ENCODE measurements around the gene GNPTAB. TPM values are rescaled to one million over a fixed set of nuclear protein-coding genes. Genes with fewer than 3 reads are reported as not detected.

The GNPTAB gene
- total and polyA plus RNA-seq, 2 of the 13 experiments (the other 11 are each of a cell fraction or from before 2014, with no cell fraction given): 13.6 to 19.4 TPM

GRCh38 chr12:101876861-101877805 is 46.4 kb upstream of the GNPTAB start, which contains the start of gene DRAM1 (continued):
- TF ChIP-seq ZNF746 (CRISPR knock-in tag; IDR thresholded peaks at IDR 0.05) (peak; percentile 97), ZNF749 (CRISPR knock-in tag; IDR thresholded peaks at IDR 0.05; ENCODE audit: borderline replicate concordance) (peak; percentile 49; the same call in 1 of the 2 replicates), DMAP1 (CRISPR knock-in tag; IDR thresholded peaks at IDR 0.05) (peak; percentile 87; the same call in 1 of the 2 replicates), ZNF256 (CRISPR knock-in tag; conservative IDR thresholded peaks at IDR 0.05) (no peak), CCAR2 (optimal IDR thresholded peaks at IDR 0.05; ENCODE audit: low read depth, low read length) (no peak), ZNF598 (CRISPR knock-in tag; IDR thresholded peaks at IDR 0.05; ENCODE audit: borderline replicate concordance) (no peak), ZNF709 (CRISPR knock-in tag; IDR thresholded peaks at IDR 0.05) (peak; percentile 61; the same call in 1 of the 2 replicates), NR3C1 (CRISPR knock-in tag; IDR thresholded peaks at IDR 0.05) (no peak), HNF1B (CRISPR knock-in tag; IDR thresholded peaks at IDR 0.05) (peak; percentile 69; the same call in 1 of the 2 replicates), NFYC (CRISPR knock-in tag; IDR thresholded peaks at IDR 0.05) (no peak), ZNF619 (CRISPR knock-in tag; IDR thresholded peaks at IDR 0.05) (no peak), ZSCAN9 (CRISPR knock-in tag; IDR thresholded peaks at IDR 0.05; ENCODE audit: borderline replicate concordance) (peak; percentile 69), NFIB (CRISPR knock-in tag; IDR thresholded peaks at IDR 0.05; ENCODE audit: borderline replicate concordance) (no peak), ZNF672 (CRISPR knock-in tag; IDR thresholded peaks at IDR 0.05) (no peak), ZKSCAN8 (CRISPR knock-in tag; IDR thresholded peaks at IDR 0.05; ENCODE audit: borderline replicate concordance) (no peak), ZGPAT (CRISPR knock-in tag; IDR thresholded peaks at IDR 0.05) (peak; percentile 82; the same call in 1 of the 2 replicates), FLYWCH1 (CRISPR knock-in tag; IDR thresholded peaks at IDR 0.05) (no peak), AGO1 (IDR thresholded peaks at IDR 0.05; ENCODE audit: low read depth, low read length, poor library complexity, severe bottlenecking) (no peak)
- TF ChIP-seq, protein P1, sequence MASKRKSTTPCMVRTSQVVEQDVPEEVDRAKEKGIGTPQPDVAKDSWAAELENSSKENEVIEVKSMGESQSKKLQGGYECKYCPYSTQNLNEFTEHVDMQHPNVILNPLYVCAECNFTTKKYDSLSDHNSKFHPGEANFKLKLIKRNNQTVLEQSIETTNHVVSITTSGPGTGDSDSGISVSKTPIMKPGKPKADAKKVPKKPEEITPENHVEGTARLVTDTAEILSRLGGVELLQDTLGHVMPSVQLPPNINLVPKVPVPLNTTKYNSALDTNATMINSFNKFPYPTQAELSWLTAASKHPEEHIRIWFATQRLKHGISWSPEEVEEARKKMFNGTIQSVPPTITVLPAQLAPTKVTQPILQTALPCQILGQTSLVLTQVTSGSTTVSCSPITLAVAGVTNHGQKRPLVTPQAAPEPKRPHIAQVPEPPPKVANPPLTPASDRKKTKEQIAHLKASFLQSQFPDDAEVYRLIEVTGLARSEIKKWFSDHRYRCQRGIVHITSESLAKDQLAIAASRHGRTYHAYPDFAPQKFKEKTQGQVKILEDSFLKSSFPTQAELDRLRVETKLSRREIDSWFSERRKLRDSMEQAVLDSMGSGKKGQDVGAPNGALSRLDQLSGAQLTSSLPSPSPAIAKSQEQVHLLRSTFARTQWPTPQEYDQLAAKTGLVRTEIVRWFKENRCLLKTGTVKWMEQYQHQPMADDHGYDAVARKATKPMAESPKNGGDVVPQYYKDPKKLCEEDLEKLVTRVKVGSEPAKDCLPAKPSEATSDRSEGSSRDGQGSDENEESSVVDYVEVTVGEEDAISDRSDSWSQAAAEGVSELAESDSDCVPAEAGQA (IDR thresholded peaks at IDR 0.05; ENCODE audit: low read depth): no peak; the same call in 1 of the 2 replicates
- TF ChIP-seq, protein P1 (CRISPR knock-in tag; IDR thresholded peaks at IDR 0.05; ENCODE audit: borderline replicate concordance): no peak
